Frontal cortex (tissue), 4 donors: Measurements from ENCODE around the gene ARHGEF7. TPM values are rescaled to one million over a fixed set of nuclear protein-coding genes. Genes with fewer than 3 reads are reported as not detected.

Source experiments
- DNase-seq, 2 donors: peaks; one replicate each; pipeline ENCODE4 v3.0.0; 2012; ENCODE audit warnings: low spot score in 2 of 2
- FAIRE-seq: peaks from 2 replicates; lab custom pipeline; 2012; peaks lifted over from hg19 to GRCh38; lab: Jason Lieb, UNC
- total RNA-seq: library from RNA; depleted of rRNA; stranded (reverse); fragments of >200 nt; gene quantifications from one replicate; pipeline ENCODE4 v1.2.3, GENCODE V29; 2014
- donor health status: control.
- donor health status: control.
- donor health status: control.

The ARHGEF7 gene
- total RNA-seq, 1 donor from 2014 or later = 137 TPM

DNA sequence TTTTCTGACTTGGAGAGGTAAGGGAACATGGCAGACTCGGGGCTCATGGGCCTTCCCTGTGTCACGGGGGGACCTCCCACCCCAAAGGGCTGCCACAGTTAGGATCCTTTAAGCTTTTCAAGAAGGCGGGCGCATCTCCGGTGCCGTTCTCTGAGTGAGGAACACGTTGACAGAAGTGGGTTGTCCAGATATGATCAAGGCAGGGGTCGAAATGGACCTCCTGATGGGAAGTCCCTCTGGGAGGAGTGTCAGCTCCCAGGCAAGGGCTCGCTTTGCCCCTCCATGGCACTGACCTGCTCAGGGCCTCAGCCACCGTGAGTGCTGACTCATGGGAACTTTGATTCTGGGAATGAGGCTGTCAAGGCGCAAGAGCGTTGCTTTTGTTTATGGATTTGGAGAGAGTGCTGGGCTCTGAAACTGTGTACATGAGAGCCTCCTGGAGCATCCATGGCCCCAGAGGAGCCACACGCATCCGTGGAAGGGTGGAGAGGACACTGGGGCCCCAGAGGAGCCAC, 198.9 kb downstream of the ARHGEF7 start:
- no peak for FAIRE-seq

DNA sequence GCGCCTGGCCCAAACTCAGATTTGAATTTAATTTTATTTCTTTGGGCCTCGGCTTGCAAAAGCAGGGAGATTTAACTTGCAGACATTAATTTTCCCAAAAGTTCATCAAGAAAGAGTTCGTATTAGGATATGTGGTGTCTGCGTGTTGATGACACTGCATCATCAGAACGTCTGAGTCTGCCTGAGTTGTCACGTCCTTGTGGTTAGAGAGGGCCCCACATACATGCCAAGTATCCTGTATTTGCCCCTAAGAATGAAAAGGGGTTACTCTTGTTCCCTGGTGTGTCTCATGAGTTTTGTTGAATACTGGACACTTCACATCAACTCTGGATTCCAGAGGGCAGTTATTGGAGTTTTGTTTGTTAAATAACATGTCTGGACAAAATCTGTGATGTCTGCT, 199.7 kb downstream of the ARHGEF7 start:
- DNase-seq = no peak
- FAIRE-seq = no peak

More for the DNA sequence above, 198.9 kb downstream of the ARHGEF7 start:
- no peak for DNase-seq

DNA sequence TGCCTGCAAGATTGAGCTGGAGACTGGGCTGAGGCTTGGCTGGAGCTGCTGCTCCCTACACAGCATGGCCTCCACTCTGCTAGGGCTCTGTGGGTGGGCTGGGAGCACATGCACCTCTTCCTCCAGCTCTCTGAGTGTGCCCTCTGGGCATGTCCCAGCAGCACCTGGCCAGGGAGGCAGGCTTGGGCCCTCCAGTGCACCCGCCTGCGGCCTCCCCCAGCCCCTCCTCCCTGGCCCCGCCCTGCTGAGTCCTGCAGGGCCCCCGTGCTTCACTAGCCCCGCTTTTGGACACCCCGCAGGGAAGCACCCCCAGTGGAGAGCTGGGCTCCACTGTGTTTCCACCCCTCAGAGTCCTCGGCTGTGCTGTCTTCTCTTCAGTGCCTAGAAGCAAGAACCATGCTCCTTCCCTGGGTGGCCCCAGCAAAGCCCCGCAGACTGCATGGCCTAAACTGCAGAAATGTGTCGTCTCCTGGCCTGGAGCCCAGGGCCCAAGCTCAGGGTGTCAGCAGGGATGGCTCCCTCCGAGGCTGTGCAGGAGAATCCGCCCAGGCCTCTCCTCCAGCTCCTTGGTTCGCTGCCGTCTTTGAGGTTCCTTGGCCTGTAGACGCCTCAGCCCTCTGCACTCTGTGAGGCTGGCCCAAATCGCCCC, 200.4 kb downstream of the ARHGEF7 start:
- FAIRE-seq (no peak), DNase-seq (no peak)

DNA sequence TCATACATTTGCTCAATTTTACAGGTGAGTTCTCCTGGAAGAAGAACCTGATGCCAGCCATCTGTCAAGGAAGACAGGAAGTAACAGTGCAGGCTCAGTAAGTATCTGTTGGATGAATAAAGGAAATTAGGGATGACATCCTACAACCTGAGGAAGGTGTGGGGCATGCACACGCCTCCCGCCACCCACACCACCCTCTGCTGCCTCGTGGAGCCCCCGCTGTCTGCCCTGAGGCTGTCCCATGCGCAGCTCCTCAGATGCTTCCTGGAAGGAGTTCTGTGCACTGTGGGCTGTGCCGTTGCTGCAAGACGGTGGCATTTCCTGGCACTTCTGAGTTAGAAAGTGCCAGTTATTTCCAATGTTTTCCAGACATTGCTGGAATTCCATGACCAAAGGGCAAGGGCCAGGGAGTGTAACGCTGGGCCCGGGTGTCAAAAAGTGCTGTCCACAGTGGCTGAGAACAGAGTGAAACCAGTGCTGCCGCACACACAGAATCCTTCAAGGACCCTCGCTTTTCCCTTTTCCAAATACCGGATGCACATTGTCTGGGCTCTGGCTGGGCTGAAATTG, 201.1 kb downstream of the ARHGEF7 start:
- FAIRE-seq = no peak
- DNase-seq = no peak

DNA sequence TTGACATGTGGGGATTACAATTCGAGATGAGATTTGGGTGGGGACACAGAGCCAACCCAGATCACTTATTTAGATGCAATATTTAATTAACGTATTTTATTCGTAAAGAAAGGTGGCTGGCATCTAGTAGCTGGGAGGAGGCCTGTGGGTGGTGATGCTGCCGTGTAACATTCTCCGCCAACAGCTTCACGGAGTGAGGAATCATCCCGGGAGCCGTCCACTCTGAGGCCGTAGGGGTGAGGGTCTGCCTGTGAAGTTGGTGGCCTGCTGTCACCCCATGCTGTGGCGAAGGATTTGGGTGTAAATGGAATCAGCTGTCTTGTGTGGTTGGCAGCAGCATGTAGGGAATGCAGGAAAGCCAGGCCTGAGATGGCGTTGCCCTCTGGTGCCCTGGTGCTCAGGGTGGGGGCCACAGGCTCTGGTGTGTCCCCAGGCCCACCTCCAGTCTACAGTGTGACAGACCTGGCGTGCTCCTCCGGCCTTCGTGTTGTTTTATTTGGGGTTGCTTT, 202.0 kb downstream of the ARHGEF7 start:
- DNase-seq (no peak), FAIRE-seq (no peak)

DNA sequence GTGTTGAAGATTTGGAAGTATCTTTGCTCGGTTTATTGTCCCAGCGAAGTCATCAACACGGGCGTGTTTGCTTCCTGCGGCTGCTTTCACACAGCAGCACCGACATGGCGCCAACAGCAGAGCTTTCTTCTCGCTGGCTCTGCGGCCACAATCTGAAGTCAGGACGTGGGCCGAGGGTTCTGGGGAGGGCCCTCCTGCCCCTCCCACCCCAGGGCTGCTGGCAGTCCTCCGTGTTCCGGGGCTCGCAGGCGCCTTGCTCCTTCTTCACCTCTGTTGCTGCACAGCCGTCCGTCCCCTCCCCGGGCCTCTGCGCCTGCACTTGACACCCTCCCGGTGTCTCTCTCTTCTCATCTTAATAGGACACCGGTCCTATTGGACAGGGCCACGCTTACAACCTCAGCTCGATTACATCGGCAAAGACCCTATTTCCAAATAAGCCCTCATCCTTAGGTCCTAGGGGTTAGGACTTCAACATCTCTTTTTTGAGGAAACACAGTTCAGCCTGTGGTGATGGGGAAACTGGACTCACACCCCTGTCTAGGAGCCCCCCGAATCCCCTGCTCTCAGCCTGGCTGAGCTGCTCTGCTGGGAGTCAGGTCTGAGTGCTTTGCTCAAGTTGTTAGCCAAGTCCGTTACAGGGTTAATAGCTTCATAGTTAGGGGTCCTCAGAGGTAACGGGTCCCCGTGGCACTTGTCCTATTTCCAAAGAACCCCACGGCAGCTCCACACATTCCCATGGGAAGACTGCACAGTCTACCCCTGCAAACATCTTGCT, 202.6 kb downstream of the ARHGEF7 start:
- FAIRE-seq = no peak
- no peak for DNase-seq

DNA sequence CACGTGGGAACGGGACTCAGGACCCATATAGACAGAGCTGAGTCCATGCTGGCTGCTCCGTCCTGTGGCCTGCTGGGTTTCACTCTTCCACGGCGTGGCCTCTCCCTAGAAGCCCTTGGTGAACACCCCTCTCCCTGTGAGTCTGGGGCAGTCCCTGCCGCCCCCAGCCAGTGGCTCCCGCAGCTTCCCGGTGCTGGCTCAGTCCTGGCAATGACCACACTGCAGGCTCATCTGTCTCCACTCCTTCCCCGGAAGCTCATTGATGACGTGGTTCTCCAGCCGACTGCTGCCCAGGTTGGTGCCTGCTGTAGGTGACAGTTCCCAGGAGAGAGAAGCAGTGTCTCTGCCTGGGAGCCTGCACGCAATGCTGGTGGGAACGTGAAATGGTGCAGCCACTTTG, 203.3 kb downstream of the ARHGEF7 start:
- FAIRE-seq = no peak
- no peak for DNase-seq

DNA sequence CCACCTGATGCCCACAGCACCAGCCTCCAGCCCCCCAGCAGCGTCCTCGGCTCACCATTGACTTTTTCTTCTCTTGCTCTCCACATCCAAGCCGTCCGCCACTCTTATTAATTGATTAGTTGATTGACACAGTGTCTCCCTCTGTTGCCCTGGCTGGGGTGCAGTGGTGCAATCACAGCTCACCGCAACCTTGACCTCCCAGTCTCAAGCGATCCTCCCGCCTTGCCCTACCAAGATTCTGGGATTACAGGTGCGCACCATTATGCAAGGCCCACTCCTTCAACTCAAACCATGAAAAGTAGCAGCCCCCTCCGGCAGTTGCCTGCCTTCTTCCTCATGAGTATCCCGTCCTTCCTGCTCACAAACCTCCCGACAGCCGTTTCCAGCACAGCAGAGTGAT, 204.4 kb downstream of the ARHGEF7 start:
- DNase-seq (no peak), FAIRE-seq (no peak)

DNA sequence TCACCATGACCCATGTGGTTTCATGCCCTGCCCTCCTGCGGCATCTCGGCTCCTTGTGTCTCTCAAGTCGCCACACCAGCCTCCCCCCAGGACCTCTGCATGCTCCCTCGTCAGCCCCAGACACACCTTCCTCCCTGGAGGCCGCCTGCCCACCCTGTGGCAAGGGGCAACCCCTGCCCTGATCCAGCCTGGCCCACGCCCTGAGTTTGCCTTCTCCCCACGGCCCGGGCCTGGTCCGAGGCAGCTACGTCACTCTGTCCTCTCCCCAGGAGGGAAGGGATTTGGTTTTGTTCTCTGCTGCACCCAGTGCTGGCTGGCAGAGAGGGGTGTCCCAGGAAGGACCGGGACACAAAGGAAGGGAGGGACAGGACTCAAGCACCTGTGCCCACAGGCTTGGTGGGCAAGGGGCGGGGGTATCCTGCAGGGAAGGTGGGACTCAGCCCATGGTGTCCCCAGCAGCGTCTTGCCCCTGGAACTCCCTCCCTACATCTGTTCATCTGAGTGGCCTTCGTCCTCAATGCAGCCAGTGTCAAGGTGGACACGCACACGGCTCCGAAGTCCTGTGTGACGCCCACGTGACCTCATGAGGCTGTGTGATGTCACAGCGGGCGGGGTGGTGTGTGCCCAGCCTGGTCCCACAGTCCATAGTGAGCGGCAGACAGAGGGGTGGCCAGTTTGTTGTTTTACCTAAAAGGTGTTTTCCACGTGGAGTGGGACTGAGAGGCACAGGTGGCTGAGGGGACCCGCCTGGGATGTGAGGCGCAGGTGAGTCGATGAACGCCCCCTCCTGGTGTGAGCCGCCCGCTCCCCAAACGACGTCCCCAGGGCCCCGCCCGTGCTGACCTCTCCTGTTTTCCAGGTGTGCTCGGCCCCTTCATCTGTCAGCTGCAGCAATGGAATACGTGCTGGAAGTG, 205.1 kb downstream of the ARHGEF7 start, which contains the start of gene TEX29:
Gene TEX29, plus strand, starts transcription at position 645 of the 914 bp plus-strand sequence. Its CDS starts 249 bp downstream, at position 894.
- DNase-seq (no peak), FAIRE-seq (no peak)

DNA sequence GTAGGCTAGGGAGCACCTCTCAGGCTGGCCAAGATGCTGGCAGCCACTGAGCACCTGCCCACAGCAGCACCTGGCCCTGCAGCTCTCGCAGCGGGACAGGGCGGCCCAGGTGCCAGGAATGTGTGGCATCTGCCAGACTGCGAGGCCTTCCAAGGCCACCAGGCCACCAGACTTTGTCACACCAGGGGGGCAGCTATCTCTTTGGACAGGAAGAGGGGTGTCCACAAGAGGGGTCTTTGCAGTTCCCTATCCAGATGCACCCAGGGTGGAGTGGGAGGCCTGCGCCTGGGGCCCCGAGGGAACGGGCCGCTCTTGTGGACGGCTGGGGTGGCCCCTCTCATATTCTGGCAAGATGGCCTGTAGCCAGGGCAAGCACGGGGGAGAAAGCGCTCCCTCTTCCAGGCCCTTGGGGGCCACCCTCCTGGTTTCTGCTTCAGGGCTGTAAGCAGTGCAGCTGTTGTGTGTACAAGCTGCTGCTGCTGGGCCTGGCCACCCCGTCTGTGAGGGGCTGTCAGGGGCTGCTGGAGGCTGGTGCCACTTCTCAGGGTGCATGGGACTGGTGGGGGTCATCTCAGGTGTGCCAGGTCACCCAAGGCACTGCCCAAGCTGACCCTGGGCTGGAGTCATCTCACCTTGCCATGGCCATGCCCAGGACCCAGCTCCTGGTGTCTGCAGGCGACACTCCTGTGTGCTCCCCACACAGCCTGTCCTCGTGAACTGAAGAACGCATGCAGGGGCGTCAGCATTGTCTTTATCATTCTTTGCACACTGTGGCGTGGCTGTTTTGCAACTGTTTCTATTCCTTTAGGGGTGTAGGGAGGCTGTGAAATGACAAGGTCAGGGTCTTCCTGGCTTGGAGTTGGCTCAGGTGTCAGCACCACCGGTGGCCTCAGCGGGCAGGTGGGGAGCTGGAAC, 207.1 kb downstream of the ARHGEF7 start:
- FAIRE-seq (no peak), DNase-seq (no peak)

DNA sequence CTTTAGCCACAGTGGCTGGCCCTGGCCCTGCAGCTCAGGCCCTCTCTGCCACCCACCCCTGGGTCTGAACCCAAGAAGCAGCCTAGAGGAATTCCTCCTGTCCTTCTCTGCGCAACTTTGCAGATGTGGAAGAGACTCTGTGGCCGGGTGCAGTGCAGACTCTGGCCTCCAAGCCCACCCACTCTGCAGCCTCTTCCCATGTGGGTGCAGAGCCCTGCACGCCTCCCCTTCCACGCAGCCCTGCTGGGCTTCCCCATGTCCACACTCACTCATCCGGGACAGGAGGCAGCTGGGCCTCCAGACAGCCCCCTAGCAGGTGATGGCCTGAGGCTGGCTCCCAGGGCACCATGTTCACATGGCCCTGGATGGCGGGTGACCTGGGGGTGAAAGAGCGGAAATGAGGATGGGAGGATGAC, 207.8 kb downstream of the ARHGEF7 start:
- DNase-seq (no peak), FAIRE-seq (no peak)

DNA sequence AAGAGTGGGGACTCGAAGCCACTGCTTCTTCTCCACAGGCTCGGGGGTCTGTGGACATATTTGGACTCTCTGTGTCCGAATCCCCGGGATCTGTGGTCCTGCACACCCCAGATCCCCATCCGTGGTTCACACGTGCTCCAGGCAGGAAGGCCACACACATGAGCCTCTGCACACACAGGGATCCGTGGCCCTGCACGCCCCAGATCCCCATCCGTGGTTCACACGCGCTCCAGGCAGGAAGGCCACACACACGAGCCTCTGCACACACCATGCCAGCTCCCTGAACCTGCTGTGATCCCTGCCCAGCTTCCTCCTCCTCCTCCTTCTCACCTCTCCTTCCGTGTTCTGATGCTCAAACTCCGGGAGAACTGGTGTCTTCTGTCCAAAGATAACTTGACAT, 208.4 kb downstream of the ARHGEF7 start:
- no peak for FAIRE-seq
- DNase-seq = no peak

DNA sequence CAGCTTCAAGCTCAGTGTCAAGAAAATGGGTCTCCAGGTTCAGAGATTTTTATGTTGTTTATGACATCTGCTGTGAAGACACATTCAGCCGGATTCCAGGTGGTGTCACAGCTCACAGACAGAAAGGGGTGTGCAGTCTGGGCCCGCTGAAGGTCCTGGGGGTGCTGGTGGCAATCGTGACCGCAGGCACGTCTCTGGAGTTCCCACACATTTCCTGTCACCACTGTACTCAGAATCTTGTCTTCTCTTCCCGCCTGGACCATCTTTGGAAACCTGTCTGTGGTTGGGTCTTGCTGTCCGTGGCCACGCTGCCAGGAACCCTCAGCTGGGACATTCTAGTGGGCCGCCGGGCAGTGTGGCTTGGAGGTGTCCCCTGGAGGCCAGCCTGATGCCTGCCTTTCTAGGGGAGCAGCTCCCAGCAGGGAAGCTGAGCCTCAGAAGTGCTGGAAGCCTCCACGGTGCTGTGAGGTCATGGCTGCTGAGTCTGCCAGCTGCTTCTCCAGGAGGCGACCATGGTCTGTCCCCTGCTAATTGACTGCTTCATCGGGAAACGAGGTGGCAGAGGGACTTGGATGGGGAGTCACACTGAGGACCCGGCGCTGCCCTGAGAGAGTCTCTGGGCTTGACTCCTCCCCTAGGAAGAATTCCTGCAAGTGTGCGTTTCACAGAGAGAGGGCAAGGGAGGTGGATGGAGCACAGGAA, 209.0 kb downstream of the ARHGEF7 start:
- DNase-seq = no peak
- no peak for FAIRE-seq

DNA sequence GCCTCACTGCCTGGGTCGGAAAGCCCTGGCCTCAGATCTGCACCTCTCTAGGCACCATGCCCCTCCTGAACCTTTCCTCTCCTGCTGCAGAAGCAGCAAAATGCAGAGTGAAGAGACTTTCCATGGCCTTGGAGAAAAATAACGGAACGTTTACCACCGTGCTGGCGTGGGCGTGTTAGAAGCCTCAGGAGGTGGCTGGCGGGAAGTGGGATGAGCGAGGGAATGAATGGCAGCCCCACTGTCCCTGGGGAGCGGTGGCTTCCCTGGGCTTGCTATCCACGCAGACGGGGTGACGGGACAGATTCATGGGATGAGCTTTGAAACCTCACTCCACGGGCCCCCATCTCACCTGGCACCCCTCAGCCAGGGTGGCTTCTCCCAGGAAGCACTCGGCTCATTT, 209.6 kb downstream of the ARHGEF7 start:
- DNase-seq (no peak), FAIRE-seq (no peak)

DNA sequence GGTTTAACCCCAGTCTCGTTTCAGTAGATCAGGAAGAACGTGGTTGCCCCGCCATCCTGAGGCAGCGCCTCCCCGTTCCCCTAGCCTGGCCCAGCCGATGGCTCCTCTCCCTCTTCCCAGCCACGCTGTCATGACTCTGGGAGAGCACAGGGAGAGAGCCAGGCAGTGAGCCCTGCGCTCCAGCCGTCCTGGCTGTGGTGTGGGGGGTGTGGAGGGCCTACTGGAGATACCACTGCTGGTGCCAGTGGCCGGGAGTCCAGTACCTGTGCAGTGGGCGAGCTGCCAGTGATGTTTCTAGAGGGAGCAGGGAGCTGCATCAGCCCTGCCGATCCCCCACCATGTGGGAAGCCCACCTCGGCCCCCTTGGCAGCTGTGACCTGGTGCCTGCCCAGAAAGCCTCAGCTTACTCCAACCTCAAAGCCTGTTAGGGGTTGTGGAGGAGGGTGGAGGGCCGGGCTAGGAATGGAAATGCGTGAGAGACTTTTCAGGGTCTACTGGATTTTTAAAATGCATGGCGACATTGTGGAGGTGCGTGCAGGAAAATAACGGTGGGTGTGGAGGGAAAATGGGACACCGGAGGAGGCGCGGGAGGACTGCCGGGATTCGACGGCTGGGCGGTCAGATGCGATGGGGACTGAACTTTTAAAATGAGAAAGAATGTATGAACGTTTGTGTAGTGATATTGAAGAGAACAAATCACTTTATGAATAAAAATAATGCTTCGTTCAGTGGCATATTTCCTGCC, 210.2 kb downstream of the ARHGEF7 start:
- FAIRE-seq = no peak
- DNase-seq = no peak

DNA sequence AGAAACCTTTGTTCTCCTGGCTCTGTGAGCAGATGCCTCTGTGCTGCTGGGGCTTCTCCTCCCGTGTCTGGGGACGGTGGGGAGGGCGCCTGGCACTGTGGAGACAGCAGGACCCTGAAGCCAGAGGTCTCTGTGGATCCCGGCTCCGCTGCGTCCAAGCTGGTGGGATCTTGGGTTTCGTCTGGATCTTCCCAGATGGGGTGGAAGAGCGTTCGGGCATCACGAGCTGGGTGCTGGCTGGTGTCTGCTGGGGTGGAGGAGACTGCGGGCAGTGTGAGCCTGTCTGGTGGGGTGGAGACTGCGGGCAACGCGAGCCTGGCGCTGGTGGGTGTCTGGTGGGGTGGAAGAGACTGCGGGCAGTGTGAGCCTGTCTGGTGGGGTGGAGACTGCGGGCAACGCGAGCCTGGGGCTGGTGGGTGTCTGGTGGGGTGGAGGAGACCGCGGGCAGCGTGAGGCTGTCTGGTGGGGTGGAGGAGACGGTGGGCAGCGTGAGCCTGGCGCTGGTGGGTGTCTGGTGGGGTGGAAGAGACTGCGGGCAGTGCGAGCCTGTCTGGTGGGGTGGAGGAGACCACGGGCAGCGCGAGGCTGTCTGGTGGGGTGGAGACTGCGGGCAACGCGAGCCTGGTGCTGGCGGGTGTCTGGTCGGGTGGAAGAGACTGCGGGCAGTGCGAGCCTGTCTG, 211.0 kb downstream of the ARHGEF7 start:
- no peak for FAIRE-seq

DNA sequence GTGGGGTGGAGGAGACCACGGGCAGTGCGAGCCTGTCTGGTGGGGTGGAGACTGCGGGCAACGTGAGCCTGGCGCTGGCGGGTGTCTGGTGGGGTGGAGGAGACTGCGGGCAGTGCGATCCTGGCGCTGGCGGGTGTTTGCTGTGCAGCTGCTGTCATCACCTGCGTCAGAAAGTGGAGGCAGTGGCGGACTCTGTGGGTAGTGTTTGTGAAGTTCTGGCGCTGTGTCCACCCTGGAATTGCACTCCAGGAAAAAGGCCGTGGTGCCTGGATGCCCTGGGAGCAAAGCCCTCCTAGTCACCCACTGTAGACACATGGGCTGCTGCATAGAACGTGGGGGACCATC, 211.5 kb downstream of the ARHGEF7 start:
- no peak for DNase-seq

More for the DNA sequence above, 211.0 kb downstream of the ARHGEF7 start:
- no peak for DNase-seq

More for the DNA sequence above, 211.5 kb downstream of the ARHGEF7 start:
- no peak for FAIRE-seq
